Hepatocyte (in vitro differentiated cells): ENCODE data around the gene FAM50A.

ENCODE experiments used
- EZH2 ChIP-seq: fragments of 200-600 bp; sonication (generic); IDR thresholded peaks from 2 replicates; pipeline ENCODE4 v1.6.1; 2016; ENCODE audit warnings: antibody characterized with exemption, mild to moderate bottlenecking, borderline replicate concordance
- TF ChIP-seq, protein P1 (sequence below): fragments of 200-600 bp; sonication (generic); IDR thresholded peaks from 2 replicates; pipeline ENCODE4 v1.5.1; 2016; ENCODE audit warnings: antibody characterized with exemption, mild to moderate bottlenecking; ENCODE audit not compliant: poor library complexity

DNA sequence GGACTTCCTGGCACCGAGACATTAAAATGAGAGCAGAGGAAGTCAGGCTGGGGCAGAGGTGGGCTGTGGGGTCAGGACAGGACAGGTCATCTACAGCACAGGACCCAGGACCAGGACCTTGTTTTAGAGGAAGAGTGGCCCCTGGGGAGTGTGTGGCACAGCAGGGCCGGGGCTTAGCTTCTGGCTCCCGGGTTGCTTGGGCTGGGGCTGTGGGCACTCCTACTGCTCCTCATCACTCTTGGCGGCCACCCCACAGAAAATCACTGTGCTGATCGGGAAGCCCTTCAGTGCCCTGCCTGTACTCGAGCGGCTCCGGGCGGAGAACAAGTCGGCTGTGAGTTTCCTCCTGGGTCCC is 23.6 kb upstream of the FAM50A start:
- no peak for TF ChIP-seq EZH2
- TF ChIP-seq, protein P1, sequence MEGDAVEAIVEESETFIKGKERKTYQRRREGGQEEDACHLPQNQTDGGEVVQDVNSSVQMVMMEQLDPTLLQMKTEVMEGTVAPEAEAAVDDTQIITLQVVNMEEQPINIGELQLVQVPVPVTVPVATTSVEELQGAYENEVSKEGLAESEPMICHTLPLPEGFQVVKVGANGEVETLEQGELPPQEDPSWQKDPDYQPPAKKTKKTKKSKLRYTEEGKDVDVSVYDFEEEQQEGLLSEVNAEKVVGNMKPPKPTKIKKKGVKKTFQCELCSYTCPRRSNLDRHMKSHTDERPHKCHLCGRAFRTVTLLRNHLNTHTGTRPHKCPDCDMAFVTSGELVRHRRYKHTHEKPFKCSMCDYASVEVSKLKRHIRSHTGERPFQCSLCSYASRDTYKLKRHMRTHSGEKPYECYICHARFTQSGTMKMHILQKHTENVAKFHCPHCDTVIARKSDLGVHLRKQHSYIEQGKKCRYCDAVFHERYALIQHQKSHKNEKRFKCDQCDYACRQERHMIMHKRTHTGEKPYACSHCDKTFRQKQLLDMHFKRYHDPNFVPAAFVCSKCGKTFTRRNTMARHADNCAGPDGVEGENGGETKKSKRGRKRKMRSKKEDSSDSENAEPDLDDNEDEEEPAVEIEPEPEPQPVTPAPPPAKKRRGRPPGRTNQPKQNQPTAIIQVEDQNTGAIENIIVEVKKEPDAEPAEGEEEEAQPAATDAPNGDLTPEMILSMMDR = no peak
